ENCODE data around the gene PPM1L.

- TF ChIP-seq CTCF (IDR thresholded peaks at IDR 0.05) (no peak), POLR2AphosphoS5 (IDR thresholded peaks at IDR 0.05; ENCODE audit: insufficient read depth in 1 of 2, low read depth in 1 of 2) (no peak)
Measured at GRCh38 chr3:160826408-160826807, 70.4 kb downstream of the PPM1L start.

Data from vagina (tissue), 2 donors.